ENCODE results near the gene DMD. TPM values are rescaled to one million over a fixed set of nuclear protein-coding genes. Genes with fewer than 3 reads are reported as not detected.

Gene DMD
- total and polyA plus RNA-seq, 2 of the 8 experiments (the other 6 are each of a cell fraction or from before 2014, with no cell fraction given) = 4.8 to 7.4 TPM

DNA sequence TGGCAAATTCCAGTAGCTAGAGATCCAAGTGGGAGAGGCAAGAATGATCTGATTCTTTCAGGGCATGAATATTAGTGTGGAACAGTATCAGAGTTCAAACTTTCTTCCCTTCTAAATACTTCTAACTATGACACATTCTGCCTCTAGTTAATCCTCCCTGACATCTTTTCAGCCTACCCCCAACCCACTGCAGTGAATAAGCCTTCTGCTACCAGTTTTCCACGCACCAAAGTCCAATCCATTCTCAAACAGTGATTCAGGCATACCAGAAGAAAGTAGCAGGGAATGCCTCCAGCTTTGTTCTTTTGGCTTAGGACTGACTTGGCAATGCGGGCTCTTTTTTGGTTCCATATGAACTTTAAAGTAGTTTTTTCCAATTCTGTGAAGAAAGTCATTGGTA lies 1984.1 kb downstream of the DMD start:
- Histone ChIP-seq H3K9ac (replicated peaks in 1 of 4; ENCODE audit: extremely low read depth in 1 of 4, low read depth in 3 of 4, low read length in 3 of 4) (no peak overlapping the region), H2BK12ac (ENCODE audit: low read depth, low read length) (no peak overlapping the region), H2BK20ac (ENCODE audit: low read length) (no peak overlapping the region), H3K23me2 (ENCODE audit: low read depth, low read length) (no peaks in the 10 kb centered on the region), H4K8ac (ENCODE audit: extremely low read depth, insufficient read depth, low read length) (no peak overlapping the region), H3K23ac (ENCODE audit: insufficient read length) (no peak overlapping the region), H3K4ac (replicated peaks; ENCODE audit: insufficient read length, low read depth, low read length) (no peak overlapping the region), H4K20me1 (replicated peaks in 1 of 2; ENCODE audit: control insufficient read depth in 1 of 2, insufficient read depth in 2 of 2, low read length in 2 of 2) (no peaks in the 10 kb centered on the region), H3K79me2 (ENCODE audit: control insufficient read depth in 1 of 2, insufficient read depth in 2 of 2, low read length in 2 of 2) (no peaks in the 10 kb centered on the region), H4K5ac (ENCODE audit: insufficient read length, low read depth, low read length) (no peak overlapping the region), H2BK5ac (ENCODE audit: low read depth, low read length) (no peak overlapping the region), H2AK5ac (ENCODE audit: low read depth, low read length) (no peak overlapping the region), H3K36me3 (ENCODE audit: control insufficient read depth in 2 of 4, insufficient read depth in 4 of 4, low read length in 3 of 4) (no peaks in the 10 kb centered on the region), H3K9me3 (ENCODE audit: insufficient read depth in 2 of 2, low read depth in 1 of 2, low read length in 1 of 2) (no peaks in the 10 kb centered on the region), H3K4me3 (ENCODE audit: extremely low read depth in 1 of 4, insufficient read depth in 2 of 4, low read depth in 3 of 4, low read length in 4 of 4) (no peak overlapping the region), H2BK120ac (replicated peaks; ENCODE audit: low read depth, low read length) (no peak overlapping the region), H2AFZ (ENCODE audit: low read length) (no peak overlapping the region), H3K14ac (ENCODE audit: insufficient read length) (no peak overlapping the region), H3K27ac (ENCODE audit: low read depth, low read length) (no peak overlapping the region), H2BK15ac (ENCODE audit: low read length) (no peak overlapping the region), H3K18ac (ENCODE audit: extremely low read depth, low read length) (no peak overlapping the region), H3K56ac (replicated peaks; ENCODE audit: insufficient read length, low read depth, low read length) (no peak overlapping the region), H4K91ac (replicated peaks; ENCODE audit: insufficient read length, low read length) (no peak overlapping the region), H3K4me2 (ENCODE audit: insufficient read depth in 1 of 2, low read depth in 2 of 2, low read length in 2 of 2) (no peak overlapping the region), H3K4me1 (replicated peaks in 1 of 4; ENCODE audit: control insufficient read depth in 3 of 4, insufficient read depth in 4 of 4, low read length in 3 of 4) (peaks cover 0 to under 1% (median 0%) of the 10 kb centered on the region in 4 experiments; a peak in 2 of 7 replicates), H3K27me3 (replicated peaks in 1 of 4; ENCODE audit: control insufficient read depth in 3 of 4, extremely low read depth in 1 of 4, insufficient read depth in 3 of 4, low read length in 3 of 4) (no peaks in the 10 kb centered on the region), H3K79me1 (ENCODE audit: low read depth, low read length) (no peaks in the 10 kb centered on the region)
- ChIA-PET POLR2A (ENCODE audit: partially characterized antibody) (no interaction called here), CTCF (ENCODE audit: partially characterized antibody) (no interaction called here)
- FAIRE-seq (no peak), DNase-seq (ENCODE audit: low read depth in 1 of 2, low spot score in 2 of 2) (no peak)
- WGBS, 2 experiments (ENCODE audit: extremely low coverage in 1 of 2, insufficient coverage in 1 of 2, insufficient read length in 1 of 2, insufficient replicate concordance in 2 of 2, low coverage in 1 of 2, low lambda C conversion rate in 2 of 2, missing lambda C conversion rate in 1 of 2) = 100% methylated on average over 1 of the region's 2 CpGs; no CpG with 5 or more reads in 1 of the 2 experiments
- TF ChIP-seq MAFK (IDR thresholded peaks at IDR 0.05; ENCODE audit: low read depth, low read length) (no peak), RAD21 (IDR thresholded peaks at IDR 0.05 in 1 of 2, conservative IDR thresholded peaks at IDR 0.05 in 1 of 2; ENCODE audit: low read depth in 2 of 2, low read length in 2 of 2) (no peak), BACH1 (IDR thresholded peaks at IDR 0.05; ENCODE audit: low read length) (no peak), CEBPB (IDR thresholded peaks at IDR 0.05; ENCODE audit: low read depth, low read length) (no peak), RXRA (IDR thresholded peaks at IDR 0.05; ENCODE audit: insufficient read depth, low read depth, low read length) (no peak), HDAC2 (IDR thresholded peaks at IDR 0.05; ENCODE audit: borderline replicate concordance in 1 of 2, low read depth in 2 of 2, low read length in 2 of 2) (no peak), TAF7 (optimal IDR thresholded peaks at IDR 0.05; ENCODE audit: borderline replicate concordance, low read depth, low read length) (no peak), POLR2A (IDR thresholded peaks at IDR 0.05; ENCODE audit: control extremely low read depth in 1 of 2, low read depth in 2 of 2, low read length in 2 of 2) (no peak)
- TF ChIP-seq, protein P1, sequence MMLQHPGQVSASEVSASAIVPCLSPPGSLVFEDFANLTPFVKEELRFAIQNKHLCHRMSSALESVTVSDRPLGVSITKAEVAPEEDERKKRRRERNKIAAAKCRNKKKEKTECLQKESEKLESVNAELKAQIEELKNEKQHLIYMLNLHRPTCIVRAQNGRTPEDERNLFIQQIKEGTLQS (IDR thresholded peaks at IDR 0.05; ENCODE audit: insufficient read depth, low read depth, low read length) = no peak
- TF ChIP-seq, protein P2, sequence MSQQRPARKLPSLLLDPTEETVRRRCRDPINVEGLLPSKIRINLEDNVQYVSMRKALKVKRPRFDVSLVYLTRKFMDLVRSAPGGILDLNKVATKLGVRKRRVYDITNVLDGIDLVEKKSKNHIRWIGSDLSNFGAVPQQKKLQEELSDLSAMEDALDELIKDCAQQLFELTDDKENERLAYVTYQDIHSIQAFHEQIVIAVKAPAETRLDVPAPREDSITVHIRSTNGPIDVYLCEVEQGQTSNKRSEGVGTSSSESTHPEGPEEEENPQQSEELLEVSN (IDR thresholded peaks at IDR 0.05) = no peak
- TF ChIP-seq, protein P3, sequence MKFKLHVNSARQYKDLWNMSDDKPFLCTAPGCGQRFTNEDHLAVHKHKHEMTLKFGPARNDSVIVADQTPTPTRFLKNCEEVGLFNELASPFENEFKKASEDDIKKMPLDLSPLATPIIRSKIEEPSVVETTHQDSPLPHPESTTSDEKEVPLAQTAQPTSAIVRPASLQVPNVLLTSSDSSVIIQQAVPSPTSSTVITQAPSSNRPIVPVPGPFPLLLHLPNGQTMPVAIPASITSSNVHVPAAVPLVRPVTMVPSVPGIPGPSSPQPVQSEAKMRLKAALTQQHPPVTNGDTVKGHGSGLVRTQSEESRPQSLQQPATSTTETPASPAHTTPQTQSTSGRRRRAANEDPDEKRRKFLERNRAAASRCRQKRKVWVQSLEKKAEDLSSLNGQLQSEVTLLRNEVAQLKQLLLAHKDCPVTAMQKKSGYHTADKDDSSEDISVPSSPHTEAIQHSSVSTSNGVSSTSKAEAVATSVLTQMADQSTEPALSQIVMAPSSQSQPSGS (IDR thresholded peaks at IDR 0.05; ENCODE audit: low read length) = no peak

Data from H1 (cell line).